GM12891 (cell line): ENCODE measurements around the gene TEAD1.

ENCODE experiments used
- POLR2A ChIP-seq: IDR thresholded peaks from 2 replicates; pipeline ENCODE4 v1.6.1; 2011; ENCODE audit warnings: low read depth, low read length, control low read depth
- POLR2AphosphoS5 ChIP-seq: IDR thresholded peaks from 2 replicates; pipeline ENCODE4 v1.6.1; 2011; ENCODE audit warnings: low read depth, low read length, control low read depth
- TAF1 ChIP-seq: IDR thresholded peaks from 2 replicates; pipeline ENCODE4 v1.6.1; 2011; ENCODE audit warnings: low read depth, low read length, control low read depth

DNA sequence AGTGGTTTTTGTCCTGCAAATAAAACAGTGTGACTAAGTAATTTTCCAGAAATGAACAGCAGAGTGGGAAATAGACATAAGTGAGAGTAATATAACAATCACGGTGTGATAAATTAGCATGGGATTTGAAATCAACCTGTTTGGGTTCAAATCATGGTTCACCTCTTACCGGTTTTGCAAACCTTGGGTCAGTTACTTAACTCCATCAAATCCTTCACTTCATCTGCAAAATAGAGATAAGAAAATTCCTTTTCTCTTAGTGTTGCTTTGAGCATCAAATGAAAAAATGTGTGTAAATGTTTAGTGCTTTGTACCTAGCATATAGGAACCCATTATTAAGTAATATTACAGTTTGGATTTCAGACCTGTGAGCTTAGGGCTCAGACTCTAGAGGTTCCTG, 152.2 kb downstream of the TEAD1 start:
- no peak for TF ChIP-seq POLR2A
- no peak for TF ChIP-seq POLR2AphosphoS5
- no peak for TF ChIP-seq TAF1
